ENCODE data around the gene LINC00305. TPM values are rescaled to one million over a fixed set of nuclear protein-coding genes. Genes with fewer than 3 reads are reported as not detected.

Gene LINC00305
- total and polyA plus RNA-seq, 10 of the 15 experiments (the other 5 are each of a cell fraction or from before 2014, with no cell fraction given), result 0.11 to 19.4 (median 0.26) TPM; not detected in 7

GRCh38 chr18:64097497-64097896 lies 51.4 kb downstream of the LINC00305 start:
- SMC1A ChIA-PET (ENCODE audit: uncharacterized antibody, unreplicated experiment), result interaction anchor here (0.7 to 3.9 kb wide), 6 partner anchors 25 to 312 kb away, joined by 3 to 31 read pairs (median 4); no protein-coding TSS in a partner anchor
- H2AFZ ChIP-seq (ENCODE audit: control insufficient read depth, low read depth, low read length), result no peak overlapping the region
- POLR2A ChIA-PET, result no interaction called here

More at GRCh38 chr18:64097497-64097896, 51.4 kb downstream of the LINC00305 start:
- H3K4me2 ChIP-seq (ENCODE audit: control insufficient read depth, insufficient read depth), result no peak overlapping the region
- intact Hi-C loops (cut with micrococcal nuclease; ENCODE audit: unreplicated experiment) (loop anchor here (1.0 to 5.0 kb wide), 2 partner anchors 80 to 312 kb away; no protein-coding TSS in a partner anchor), in situ Hi-C loops (cut with MboI) (no loop called here)
- no peak overlapping the region for H3K9ac ChIP-seq (ENCODE audit: control insufficient read depth, insufficient read depth, low read length)
- H3K4me1 ChIP-seq (ENCODE audit: control insufficient read depth, insufficient read depth, low read length), result no peaks in the 10 kb centered on the region; the same call in 1 of the 2 replicates
- H3K27me3 ChIP-seq (replicated peaks in 1 of 2; ENCODE audit: control insufficient read depth in 2 of 2, insufficient read depth in 2 of 2, low read length in 1 of 2), result no peaks in the 10 kb centered on the region
- FAIRE-seq (no peak), DNase-seq (ENCODE audit: low read depth, low spot score) (no peak), ATAC-seq (no peak)
- H3K9me3 ChIP-seq (replicated peaks; ENCODE audit: control insufficient read depth, insufficient read depth, low read length), result no peaks in the 10 kb centered on the region
- CTCF ChIA-PET, result interaction anchor here (0.7 to 3.2 kb wide), 6 partner anchors 11 to 313 kb away, joined by 3 to 27 read pairs (median 6); no protein-coding TSS in a partner anchor
- H3K4me3 ChIP-seq, result no peak overlapping the region
- BruUV-seq (replicated peaks), result no TSS peak
- no peaks in the 10 kb centered on the region for H4K20me1 ChIP-seq (ENCODE audit: control insufficient read depth, insufficient read depth)
- no peaks in the 10 kb centered on the region for H3K79me2 ChIP-seq (ENCODE audit: control insufficient read depth, insufficient read depth, low read length)
- 60% methylated on average over 3 of the region's 3 CpGs for WGBS (ENCODE audit: insufficient coverage, insufficient replicate concordance, low lambda C conversion rate, missing lambda C conversion rate)
- RAD21 ChIA-PET (ENCODE audit: unreplicated experiment), result interaction anchor here (1.0 to 1.9 kb wide), 4 partner anchors 16 to 312 kb away, joined by 3 to 10 read pairs (median 6); no protein-coding TSS in a partner anchor
- TF ChIP-seq POLR2AphosphoS5 (IDR thresholded peaks at IDR 0.05; ENCODE audit: low read length) (no peak), RAD21 (IDR thresholded peaks at IDR 0.05; ENCODE audit: insufficient read depth, low read depth, low read length) (peak; percentile 48; the same call in 1 of the 2 replicates), POU2F2 (IDR thresholded peaks at IDR 0.05; ENCODE audit: borderline replicate concordance, low read depth, low read length) (no peak), CTCF (IDR thresholded peaks at IDR 0.05 in 2 of 3, conservative IDR thresholded peaks at IDR 0.05 in 1 of 3; ENCODE audit: control insufficient read depth in 2 of 3, extremely low read depth in 1 of 3, insufficient read depth in 1 of 3, low read depth in 3 of 3, low read length in 3 of 3) (peak in 1 of 3 experiments; percentile 14; a peak in 2 of 6 replicates), NR2F1 (conservative IDR thresholded peaks at IDR 0.05) (0 out of 2 replicates have a peak, but pooled peaks have one; percentile 54), ZNF274 (IDR thresholded peaks at IDR 0.05; ENCODE audit: insufficient read depth, insufficient read length) (no peak), TCF3 (IDR thresholded peaks at IDR 0.05; ENCODE audit: borderline replicate concordance, insufficient read depth, low read depth, low read length) (no peak)
- H3K27ac ChIP-seq (ENCODE audit: control insufficient read depth, insufficient read depth), result no peak overlapping the region
- H3K36me3 ChIP-seq (ENCODE audit: control insufficient read depth in 2 of 2, insufficient read depth in 2 of 2, low read length in 1 of 2), result no peaks in the 10 kb centered on the region

All from GM12878 (cell line).